ENCODE measurements around the gene RALA. TPM values are rescaled to one million over a fixed set of nuclear protein-coding genes. Genes with fewer than 3 reads are reported as not detected.
A peak's percentile ranks its signal among the peaks of the same experiment; 100 is the strongest.

Gene RALA
- total and polyA plus RNA-seq, 4 donors, result 5.7 to 18.8 (median 9.2) TPM

DNA sequence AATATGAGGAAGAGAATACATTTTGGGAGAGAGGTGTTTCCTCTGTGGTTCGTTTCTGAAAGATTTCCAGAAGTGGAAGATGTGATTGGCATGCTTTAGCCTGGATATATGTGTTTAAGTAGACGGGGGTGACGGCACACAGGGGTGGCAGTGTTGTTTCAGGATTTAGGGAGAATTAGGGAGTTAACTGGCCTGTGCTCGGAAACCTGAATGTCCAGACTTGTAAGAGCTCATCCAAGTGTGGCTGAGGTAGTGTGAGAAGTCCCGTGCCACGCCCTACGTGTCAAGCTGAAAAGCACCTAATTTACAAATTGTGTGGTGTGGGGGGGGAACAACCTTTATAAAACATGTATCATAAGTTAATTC, 1.1 kb downstream of the RALA start:
- TF ChIP-seq ATF3 (IDR thresholded peaks at IDR 0.05) (no peak), RXRA (IDR thresholded peaks at IDR 0.05) (no peak), TAF1 (conservative IDR thresholded peaks at IDR 0.05) (no peak), HNF4G (IDR thresholded peaks at IDR 0.05) (no peak), HNF4A (conservative IDR thresholded peaks at IDR 0.05) (no peak)
- TF ChIP-seq, protein P1, sequence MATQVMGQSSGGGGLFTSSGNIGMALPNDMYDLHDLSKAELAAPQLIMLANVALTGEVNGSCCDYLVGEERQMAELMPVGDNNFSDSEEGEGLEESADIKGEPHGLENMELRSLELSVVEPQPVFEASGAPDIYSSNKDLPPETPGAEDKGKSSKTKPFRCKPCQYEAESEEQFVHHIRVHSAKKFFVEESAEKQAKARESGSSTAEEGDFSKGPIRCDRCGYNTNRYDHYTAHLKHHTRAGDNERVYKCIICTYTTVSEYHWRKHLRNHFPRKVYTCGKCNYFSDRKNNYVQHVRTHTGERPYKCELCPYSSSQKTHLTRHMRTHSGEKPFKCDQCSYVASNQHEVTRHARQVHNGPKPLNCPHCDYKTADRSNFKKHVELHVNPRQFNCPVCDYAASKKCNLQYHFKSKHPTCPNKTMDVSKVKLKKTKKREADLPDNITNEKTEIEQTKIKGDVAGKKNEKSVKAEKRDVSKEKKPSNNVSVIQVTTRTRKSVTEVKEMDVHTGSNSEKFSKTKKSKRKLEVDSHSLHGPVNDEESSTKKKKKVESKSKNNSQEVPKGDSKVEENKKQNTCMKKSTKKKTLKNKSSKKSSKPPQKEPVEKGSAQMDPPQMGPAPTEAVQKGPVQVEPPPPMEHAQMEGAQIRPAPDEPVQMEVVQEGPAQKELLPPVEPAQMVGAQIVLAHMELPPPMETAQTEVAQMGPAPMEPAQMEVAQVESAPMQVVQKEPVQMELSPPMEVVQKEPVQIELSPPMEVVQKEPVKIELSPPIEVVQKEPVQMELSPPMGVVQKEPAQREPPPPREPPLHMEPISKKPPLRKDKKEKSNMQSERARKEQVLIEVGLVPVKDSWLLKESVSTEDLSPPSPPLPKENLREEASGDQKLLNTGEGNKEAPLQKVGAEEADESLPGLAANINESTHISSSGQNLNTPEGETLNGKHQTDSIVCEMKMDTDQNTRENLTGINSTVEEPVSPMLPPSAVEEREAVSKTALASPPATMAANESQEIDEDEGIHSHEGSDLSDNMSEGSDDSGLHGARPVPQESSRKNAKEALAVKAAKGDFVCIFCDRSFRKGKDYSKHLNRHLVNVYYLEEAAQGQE (IDR thresholded peaks at IDR 0.05), result no peak
- WGBS, result 24% methylated on average over 7 of the region's 7 CpGs

GRCh38 chr7:39624935-39625694, 1.7 kb downstream of the RALA start:
- Histone ChIP-seq H3K27ac (ENCODE audit: low read depth in 1 of 2, low read length in 2 of 2) (no peak overlapping the region), H3K27me3 (ENCODE audit: control insufficient read depth in 4 of 4, insufficient read depth in 4 of 4, low read length in 3 of 4) (no peaks in the 10 kb centered on the region), H3K4me3 (ENCODE audit: low read depth in 1 of 3, low read length in 3 of 3) (peak overlapping the region in 1 of 3 donors; percentile 95), H3K4me1 (ENCODE audit: control insufficient read depth in 4 of 4, insufficient read depth in 4 of 4, low read length in 3 of 4) (peaks cover 6 to 23% (median 15%) of the 10 kb centered on the region in 4 donors), H3K36me3 (ENCODE audit: control insufficient read depth in 4 of 4, insufficient read depth in 3 of 4, low read depth in 1 of 4, low read length in 3 of 4) (no peaks in the 10 kb centered on the region), H3K9me3 (ENCODE audit: control insufficient read depth in 4 of 4, low read length in 3 of 4) (no peaks in the 10 kb centered on the region), H3K9ac (ENCODE audit: low read depth in 1 of 2, low read length in 2 of 2) (no peak overlapping the region)
- no peak for DNase-seq (ENCODE audit: low spot score)
- TF ChIP-seq, protein P2, sequence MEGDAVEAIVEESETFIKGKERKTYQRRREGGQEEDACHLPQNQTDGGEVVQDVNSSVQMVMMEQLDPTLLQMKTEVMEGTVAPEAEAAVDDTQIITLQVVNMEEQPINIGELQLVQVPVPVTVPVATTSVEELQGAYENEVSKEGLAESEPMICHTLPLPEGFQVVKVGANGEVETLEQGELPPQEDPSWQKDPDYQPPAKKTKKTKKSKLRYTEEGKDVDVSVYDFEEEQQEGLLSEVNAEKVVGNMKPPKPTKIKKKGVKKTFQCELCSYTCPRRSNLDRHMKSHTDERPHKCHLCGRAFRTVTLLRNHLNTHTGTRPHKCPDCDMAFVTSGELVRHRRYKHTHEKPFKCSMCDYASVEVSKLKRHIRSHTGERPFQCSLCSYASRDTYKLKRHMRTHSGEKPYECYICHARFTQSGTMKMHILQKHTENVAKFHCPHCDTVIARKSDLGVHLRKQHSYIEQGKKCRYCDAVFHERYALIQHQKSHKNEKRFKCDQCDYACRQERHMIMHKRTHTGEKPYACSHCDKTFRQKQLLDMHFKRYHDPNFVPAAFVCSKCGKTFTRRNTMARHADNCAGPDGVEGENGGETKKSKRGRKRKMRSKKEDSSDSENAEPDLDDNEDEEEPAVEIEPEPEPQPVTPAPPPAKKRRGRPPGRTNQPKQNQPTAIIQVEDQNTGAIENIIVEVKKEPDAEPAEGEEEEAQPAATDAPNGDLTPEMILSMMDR (IDR thresholded peaks at IDR 0.05; ENCODE audit: low read depth, low read length, missing input control), result no peak
- TF ChIP-seq HNF4G (IDR thresholded peaks at IDR 0.05) (no peak), FOXA2 (IDR thresholded peaks at IDR 0.05) (no peak), GABPA (IDR thresholded peaks at IDR 0.05 in 1 of 2, conservative IDR thresholded peaks at IDR 0.05 in 1 of 2) (no peak), YY1 (IDR thresholded peaks at IDR 0.05) (no peak), RAD21 (IDR thresholded peaks at IDR 0.05) (no peak), MAX (IDR thresholded peaks at IDR 0.05) (no peak), RXRA (IDR thresholded peaks at IDR 0.05) (no peak), NR2F2 (IDR thresholded peaks at IDR 0.05) (no peak), SP1 (IDR thresholded peaks at IDR 0.05) (no peak), EGR1 (IDR thresholded peaks at IDR 0.05; ENCODE audit: low read depth in 2 of 2) (no peak), FOXA1 (IDR thresholded peaks at IDR 0.05) (no peak), TAF1 (conservative IDR thresholded peaks at IDR 0.05) (no peak), ATF3 (IDR thresholded peaks at IDR 0.05) (no peak)
- TF ChIP-seq, protein P3, sequence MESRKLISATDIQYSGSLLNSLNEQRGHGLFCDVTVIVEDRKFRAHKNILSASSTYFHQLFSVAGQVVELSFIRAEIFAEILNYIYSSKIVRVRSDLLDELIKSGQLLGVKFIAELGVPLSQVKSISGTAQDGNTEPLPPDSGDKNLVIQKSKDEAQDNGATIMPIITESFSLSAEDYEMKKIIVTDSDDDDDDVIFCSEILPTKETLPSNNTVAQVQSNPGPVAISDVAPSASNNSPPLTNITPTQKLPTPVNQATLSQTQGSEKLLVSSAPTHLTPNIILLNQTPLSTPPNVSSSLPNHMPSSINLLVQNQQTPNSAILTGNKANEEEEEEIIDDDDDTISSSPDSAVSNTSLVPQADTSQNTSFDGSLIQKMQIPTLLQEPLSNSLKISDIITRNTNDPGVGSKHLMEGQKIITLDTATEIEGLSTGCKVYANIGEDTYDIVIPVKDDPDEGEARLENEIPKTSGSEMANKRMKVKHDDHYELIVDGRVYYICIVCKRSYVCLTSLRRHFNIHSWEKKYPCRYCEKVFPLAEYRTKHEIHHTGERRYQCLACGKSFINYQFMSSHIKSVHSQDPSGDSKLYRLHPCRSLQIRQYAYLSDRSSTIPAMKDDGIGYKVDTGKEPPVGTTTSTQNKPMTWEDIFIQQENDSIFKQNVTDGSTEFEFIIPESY (IDR thresholded peaks at IDR 0.05), result no peak
- 60% methylated on average over 5 of the region's 5 CpGs for WGBS

More for the DNA sequence above, 1.1 kb downstream of the RALA start:
- no peaks in the 10 kb centered on the region for H3K9me3 ChIP-seq (ENCODE audit: control insufficient read depth in 4 of 4, low read length in 3 of 4)
- H3K9ac ChIP-seq (ENCODE audit: low read depth in 1 of 2, low read length in 2 of 2), result peak overlapping the region; percentile 63 to 83
- H3K27ac ChIP-seq (ENCODE audit: low read depth in 1 of 2, low read length in 2 of 2), result peak overlapping the region in 1 of 2 donors; percentile 80
- H3K4me3 ChIP-seq (ENCODE audit: low read depth in 1 of 3, low read length in 3 of 3), result peak overlapping the region; percentile 80 to 98 (median 95)
- no peaks in the 10 kb centered on the region for H3K27me3 ChIP-seq (ENCODE audit: control insufficient read depth in 4 of 4, insufficient read depth in 4 of 4, low read length in 3 of 4)
- no peak for DNase-seq (ENCODE audit: low spot score)
- peaks cover 6 to 23% (median 15%) of the 10 kb centered on the region in 4 donors for H3K4me1 ChIP-seq (ENCODE audit: control insufficient read depth in 4 of 4, insufficient read depth in 4 of 4, low read length in 3 of 4)
- H3K36me3 ChIP-seq (ENCODE audit: control insufficient read depth in 4 of 4, insufficient read depth in 3 of 4, low read depth in 1 of 4, low read length in 3 of 4), result no peaks in the 10 kb centered on the region

Data from liver (tissue), 9 donors.